Activated CD4-positive, alpha-beta T cell treated with anti-CD3 and anti-CD28 coated beads, Interleukin-2, amount 50 U/mL, for 48 hours (primary cell): ENCODE measurements around the gene MCL1.
"Not testable (repeated sequence)": the region's sequence is repeated elsewhere in the genome, so short reads cannot be mapped to it uniquely, and the experiment has no call there.

Experiments
- DNase-seq, 2 experiments: peaks; one replicate each; pipeline ENCODE4 v3.0.0-alpha.2; 2020

The MCL1 gene

GRCh38 chr1:150579110-150579944 lies at the start of gene MCL1:
Gene MCL1 (minus strand): TSS chr1:150579610. CDS start chr1:150579530, 80 bp downstream.
- DNase-seq, result peak; percentile 84 to 87

GRCh38 chr1:150628766-150629114 lies 49.3 kb upstream of the MCL1 start:
- no peak for DNase-seq

GRCh38 chr1:150627826-150628410 lies 48.5 kb upstream of the MCL1 start:
- no peak for DNase-seq

GRCh38 chr1:150626150-150626549 lies 46.7 kb upstream of the MCL1 start:
- DNase-seq, result peak; percentile 64 to 74

- not testable (repeated sequence) for DNase-seq
These were observed 45.1 kb upstream of the MCL1 start for GRCh38 chr1:150624546-150624945.

- not testable (repeated sequence) for DNase-seq
These were observed 44.7 kb upstream of the MCL1 start for GRCh38 chr1:150624134-150624533.

- no peak for DNase-seq
These were observed 43.0 kb upstream of the MCL1 start for GRCh38 chr1:150622303-150622975.

- DNase-seq, result peak; percentile 47 to 59
These were observed 42.3 kb upstream of the MCL1 start for GRCh38 chr1:150621497-150622302.

GRCh38 chr1:150620919-150621318 lies 41.5 kb upstream of the MCL1 start:
- DNase-seq, result no peak

GRCh38 chr1:150619576-150620509 lies 40.4 kb upstream of the MCL1 start:
- DNase-seq, result no peak

GRCh38 chr1:150615346-150616201 lies 36.2 kb upstream of the MCL1 start:
- DNase-seq, result no peak

GRCh38 chr1:150613061-150613920 lies 33.9 kb upstream of the MCL1 start:
- peak; percentile 49 to 60 for DNase-seq

GRCh38 chr1:150612014-150612345 lies 32.6 kb upstream of the MCL1 start:
- DNase-seq, result no peak

- no peak for DNase-seq
These were observed 31.2 kb upstream of the MCL1 start for GRCh38 chr1:150610576-150610975.

GRCh38 chr1:150609732-150610131 lies 30.3 kb upstream of the MCL1 start:
- DNase-seq, result no peak

- DNase-seq, result no peak
These were observed 27.2 kb upstream of the MCL1 start for GRCh38 chr1:150606463-150607142.

- DNase-seq, result not testable (repeated sequence)
These were observed 26.0 kb upstream of the MCL1 start for GRCh38 chr1:150605451-150605731.

- DNase-seq, result no peak
These were observed 24.8 kb upstream of the MCL1 start for GRCh38 chr1:150604226-150604588.

- DNase-seq, result no peak
These were observed 24.3 kb upstream of the MCL1 start for GRCh38 chr1:150603711-150604110.

- DNase-seq, result not testable (repeated sequence)
These were observed 23.0 kb upstream of the MCL1 start for GRCh38 chr1:150602372-150602771.
